Lung (tissue), 12 donors: ENCODE results near the gene EFNA2. TPM values are rescaled to one million over a fixed set of nuclear protein-coding genes. Genes with fewer than 3 reads are reported as not detected.

Experiments used
- ATAC-seq: fragments of 200-7000 bp; cut with Tn5 transposase; one replicate; pipeline ENCODE4 v1.9.1; 2020; ENCODE audit warnings: moderate number of reproducible peaks; ENCODE audit not compliant: insufficient read depth, low FRiP score
- DNase-seq, 3 donors: peaks; one replicate each; pipeline ENCODE4 v3.0.0-alpha.2; 2013 to 2017
- H3K27ac ChIP-seq, 2 donors: one replicate each; pipeline ENCODE4 v1.5.1; 2013; ENCODE audit warnings: mild to moderate bottlenecking in 2 of 2, moderate library complexity in 2 of 2, control low read depth in 1 of 2, inconsistent platforms in 1 of 2, low read depth in 1 of 2, low read length in 1 of 2
- H3K27me3 ChIP-seq, 3 donors: one replicate each; pipeline ENCODE4 v1.5.1; 2013; ENCODE audit warnings: low read length in 2 of 3; ENCODE audit not compliant: control insufficient read depth in 3 of 3, insufficient read depth in 3 of 3
- H3K36me3 ChIP-seq, 4 donors: one replicate each; pipeline ENCODE4 v1.5.1; 2013; ENCODE audit warnings: low read length in 4 of 4, mild to moderate bottlenecking in 1 of 4, moderate library complexity in 1 of 4; ENCODE audit not compliant: control insufficient read depth in 4 of 4, insufficient read depth in 4 of 4
- H3K4me1 ChIP-seq, 5 donors: one replicate each; pipeline ENCODE4 v1.5.1; 2013; ENCODE audit warnings: low read length in 5 of 5, mild to moderate bottlenecking in 2 of 5, moderate library complexity in 1 of 5; ENCODE audit not compliant: control insufficient read depth in 5 of 5, insufficient read depth in 5 of 5
- H3K4me3 ChIP-seq: one replicate; pipeline ENCODE4 v1.5.1; 2013; ENCODE audit warnings: mild to moderate bottlenecking, control low read depth, moderate library complexity
- H3K9ac ChIP-seq, 2 donors: one replicate each; pipeline ENCODE4 v1.5.1; 2013; ENCODE audit warnings: low read length in 2 of 2, control low read depth in 1 of 2; ENCODE audit not compliant: insufficient read depth in 1 of 2
- H3K9me3 ChIP-seq, 4 donors: one replicate each; pipeline ENCODE4 v1.5.1; 2013; ENCODE audit warnings: low read length in 3 of 4, mild to moderate bottlenecking in 1 of 4, moderate library complexity in 1 of 4; ENCODE audit not compliant: control insufficient read depth in 4 of 4, insufficient read depth in 3 of 4
- CTCF ChIP-seq: IDR thresholded peaks from 2 replicates; pipeline ENCODE4 v1.5.1; 2012; ENCODE audit warnings: mild to moderate bottlenecking; ENCODE audit errors: control extremely low read depth, extremely low read depth
- WGBS, 2 donors: extraction: QIAGEN DNeasy Blood & Tissue Kit; methylation state at CpG; one replicate each; pipeline ENCODE4 v1.1.7; 2013; 5-methylcytosine and 5-hydroxymethylcytosine counted together
- polyA plus RNA-seq, 2 donors: library from polyadenylated mRNA; stranded (reverse); fragments of 200-250 nt; gene quantifications; one replicate each; pipeline ENCODE4 v1.2.1, GENCODE V29; 2013
- total RNA-seq, 2 donors: library from RNA; depleted of rRNA in 1 of 2; stranded (reverse); fragments of >200 nt in 1 of 2; gene quantifications; one replicate each; pipeline ENCODE4 v1.2.1, GENCODE V29; 2014 to 2021
- donor health status: control.
- donor health status: control.
- donor health status: Bipolar disorder and iron deficiency.
- donor health status: healthy.
- donor health status: DM: yes; HTN: yes; CAD: no.

The EFNA2 gene
- total and polyA plus RNA-seq, 4 donors: 0.37 TPM; not detected in 3

DNA sequence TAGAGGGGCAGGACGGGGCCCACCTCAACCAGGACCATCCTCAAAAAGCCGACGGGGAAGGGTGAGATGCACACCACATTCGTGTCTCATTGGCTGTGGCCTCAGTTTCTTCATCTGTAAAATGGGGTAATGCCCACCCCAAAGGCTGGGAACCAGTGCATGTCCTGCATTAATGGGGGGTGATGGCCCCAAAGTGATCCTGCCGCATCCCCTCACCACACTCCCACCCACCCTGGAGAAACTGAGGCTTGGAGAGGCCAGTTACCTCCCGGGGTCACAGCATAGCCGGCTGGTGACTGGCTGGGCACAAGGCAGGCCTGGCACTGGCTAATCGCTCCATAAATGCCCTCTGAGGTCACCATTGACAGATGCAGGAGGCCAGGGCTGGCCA is 37.9 kb upstream of the EFNA2 start:
- H3K9ac ChIP-seq: no peak overlapping the region

DNA sequence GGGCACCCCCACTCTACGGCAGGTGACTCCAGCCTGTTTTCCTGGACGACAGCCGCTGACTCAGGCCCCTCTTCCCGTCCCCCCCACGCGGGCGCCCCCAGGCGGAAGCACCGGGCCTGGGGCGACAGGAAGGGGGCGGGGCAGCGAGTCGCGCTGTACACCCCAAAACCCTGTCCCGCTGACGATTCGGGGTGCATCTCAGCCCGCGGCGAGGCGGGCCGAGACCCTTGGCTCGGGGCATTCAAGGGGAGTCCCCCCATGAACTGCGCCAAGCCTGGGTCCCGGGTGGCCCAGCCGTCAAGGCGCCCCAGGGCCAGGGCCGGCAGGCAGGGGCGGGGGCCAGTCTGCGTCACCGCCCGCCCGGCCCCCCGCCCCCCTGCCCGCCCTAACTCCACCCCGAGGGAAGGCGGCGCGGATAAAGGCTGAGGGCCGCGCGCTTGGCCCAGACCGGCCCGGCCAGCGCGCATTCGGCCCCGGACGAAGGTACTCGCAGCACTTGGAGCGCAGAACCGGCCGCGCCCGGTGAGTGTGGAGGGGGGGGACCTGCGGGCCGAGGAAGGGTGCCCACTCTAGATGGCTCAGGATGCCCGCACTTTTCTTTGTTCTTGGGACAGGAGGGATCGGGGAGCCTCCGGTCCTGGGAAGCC is 37.4 kb upstream of the EFNA2 start, which contains the start of gene MIDN:
MIDN (plus strand) TSS at position 445 of the 647 bp plus-strand sequence. CDS start 1,714 bp downstream, outside the sequence.
- ATAC-seq (peak; percentile 28), DNase-seq (peak; percentile 70 to 89 (median 85))
- Histone ChIP-seq H3K4me1 (peaks cover 0 to 33% (median 21%) of the 10 kb centered on the region in 5 donors), H3K9me3 (no peaks in the 10 kb centered on the region), H3K36me3 (peaks cover 0 to 24% (median 7%) of the 10 kb centered on the region in 4 donors), H3K4me3 (peak within 1 kb of the TSS; percentile 88), H3K27ac (peak within 1 kb of the TSS; percentile 98 to 99), H3K27me3 (no peaks in the 10 kb centered on the region), H3K9ac (peak within 1 kb of the TSS; percentile 32 to 63)
- WGBS, 2 donors: 0 to 1% methylated on average over 51 to 60 of the region's 60 CpGs
- no peak for TF ChIP-seq CTCF

More for the DNA sequence above, 37.9 kb upstream of the EFNA2 start:
- H3K4me3 ChIP-seq: no peak overlapping the region
- H3K9me3 ChIP-seq: no peaks in the 10 kb centered on the region
- peaks cover 0 to 24% (median 7%) of the 10 kb centered on the region in 4 donors for H3K36me3 ChIP-seq
- no peak for TF ChIP-seq CTCF
- H3K27me3 ChIP-seq: no peaks in the 10 kb centered on the region
- ATAC-seq (no peak), DNase-seq (no peak)
- H3K4me1 ChIP-seq: peaks cover 0 to 31% (median 21%) of the 10 kb centered on the region in 5 donors
- peak overlapping the region; percentile 97 to 98 for H3K27ac ChIP-seq
- WGBS, 2 donors: 66 to 70% methylated on average over 7 to 8 of the region's 8 CpGs

DNA sequence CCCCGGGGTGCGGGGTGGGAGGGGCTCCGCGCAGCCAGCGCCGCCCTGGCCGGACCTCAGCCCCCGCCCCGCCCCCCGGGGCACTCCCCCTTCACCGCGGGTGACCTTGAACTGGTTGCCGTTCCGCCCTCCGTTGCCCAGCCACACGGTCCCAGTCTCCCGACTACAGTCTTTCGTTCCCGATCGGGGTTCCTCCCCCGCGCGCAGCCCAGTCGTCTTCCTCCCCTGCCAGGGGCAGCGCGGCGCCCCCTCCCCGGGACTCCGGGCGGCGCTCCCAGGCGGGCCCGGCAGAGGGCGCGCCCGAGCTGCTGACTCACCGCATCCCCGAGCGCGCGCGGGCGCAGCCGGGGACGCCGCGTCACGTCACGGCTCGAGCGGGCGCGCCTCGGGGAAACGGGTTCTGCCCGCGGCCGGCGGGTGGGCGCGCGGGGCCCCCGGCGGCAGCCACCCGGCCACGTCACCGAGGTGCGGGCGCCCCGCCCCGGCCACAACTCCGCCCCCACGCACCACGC is 36.8 kb upstream of the EFNA2 start:
- DNase-seq: peak; percentile 86 to 88 (median 87)
- 0 to 1% methylated on average over 55 to 74 of the region's 74 CpGs for WGBS, 2 donors
- Histone ChIP-seq H3K27ac (peak overlapping the region; percentile 98 to 99), H3K9me3 (no peaks in the 10 kb centered on the region), H3K9ac (peak overlapping the region in 1 of 2 donors; percentile 63), H3K27me3 (no peaks in the 10 kb centered on the region), H3K4me3 (peak overlapping the region; percentile 88), H3K36me3 (peaks cover 0 to 30% (median 10%) of the 10 kb centered on the region in 4 donors), H3K4me1 (peaks cover 2 to 35% (median 24%) of the 10 kb centered on the region in 5 donors)
- peak; percentile 4 for ATAC-seq
- TF ChIP-seq CTCF: peak; percentile 48
